A549 (cell line): ENCODE results near the gene ANTKMT.

ENCODE experiments used
- CHD2 ChIP-seq: fragments of 150-350 bp; IDR thresholded peaks from 2 replicates; pipeline ENCODE4 v1.6.1; 2014; ENCODE audit warnings: low read length; ENCODE audit not compliant: partially characterized antibody
- CTCF ChIP-seq: fragments of >200 bp; sonication (Bioruptor Twin); formaldehyde crosslinking; IDR thresholded peaks from 3 replicates; pipeline ENCODE4 v1.5.1; 2016
- EP300 ChIP-seq, 2 experiments: fragments of >200 bp; sonication (Bioruptor Twin); formaldehyde crosslinking; IDR thresholded peaks; 2 replicates in 1 of 2; 3 replicates in 1 of 2; pipeline ENCODE4 v1.6.1; 2016 to 2017
- HOXA7 ChIP-seq: fragments of 250-450 bp; sonication (Bioruptor Pico); IDR thresholded peaks from 2 replicates; pipeline ENCODE4 v1.5.0; 2020; ENCODE audit warnings: mild to moderate bottlenecking, moderate library complexity
- RAD21 ChIP-seq, 2 experiments: fragments of >200 bp in 1 of 2; sonication (Bioruptor Twin) in 1 of 2; formaldehyde crosslinking in 1 of 2; IDR thresholded peaks in 1 of 2; conservative IDR thresholded peaks in 1 of 2; 2 replicates in 1 of 2; 3 replicates in 1 of 2; pipeline ENCODE4 v1.6.1; 2012 to 2018; ENCODE audit warnings: inconsistent platforms in 1 of 2
- TF ChIP-seq, protein P1 (sequence below): fragments of 200-600 bp; sonication (generic); IDR thresholded peaks from 2 replicates; pipeline ENCODE4 v1.6.1; 2016; ENCODE audit warnings: antibody characterized with exemption, mild to moderate bottlenecking, moderate library complexity

GRCh38 chr16:728131-728889 is 7.4 kb downstream of the ANTKMT start:
- TF ChIP-seq, protein P1, sequence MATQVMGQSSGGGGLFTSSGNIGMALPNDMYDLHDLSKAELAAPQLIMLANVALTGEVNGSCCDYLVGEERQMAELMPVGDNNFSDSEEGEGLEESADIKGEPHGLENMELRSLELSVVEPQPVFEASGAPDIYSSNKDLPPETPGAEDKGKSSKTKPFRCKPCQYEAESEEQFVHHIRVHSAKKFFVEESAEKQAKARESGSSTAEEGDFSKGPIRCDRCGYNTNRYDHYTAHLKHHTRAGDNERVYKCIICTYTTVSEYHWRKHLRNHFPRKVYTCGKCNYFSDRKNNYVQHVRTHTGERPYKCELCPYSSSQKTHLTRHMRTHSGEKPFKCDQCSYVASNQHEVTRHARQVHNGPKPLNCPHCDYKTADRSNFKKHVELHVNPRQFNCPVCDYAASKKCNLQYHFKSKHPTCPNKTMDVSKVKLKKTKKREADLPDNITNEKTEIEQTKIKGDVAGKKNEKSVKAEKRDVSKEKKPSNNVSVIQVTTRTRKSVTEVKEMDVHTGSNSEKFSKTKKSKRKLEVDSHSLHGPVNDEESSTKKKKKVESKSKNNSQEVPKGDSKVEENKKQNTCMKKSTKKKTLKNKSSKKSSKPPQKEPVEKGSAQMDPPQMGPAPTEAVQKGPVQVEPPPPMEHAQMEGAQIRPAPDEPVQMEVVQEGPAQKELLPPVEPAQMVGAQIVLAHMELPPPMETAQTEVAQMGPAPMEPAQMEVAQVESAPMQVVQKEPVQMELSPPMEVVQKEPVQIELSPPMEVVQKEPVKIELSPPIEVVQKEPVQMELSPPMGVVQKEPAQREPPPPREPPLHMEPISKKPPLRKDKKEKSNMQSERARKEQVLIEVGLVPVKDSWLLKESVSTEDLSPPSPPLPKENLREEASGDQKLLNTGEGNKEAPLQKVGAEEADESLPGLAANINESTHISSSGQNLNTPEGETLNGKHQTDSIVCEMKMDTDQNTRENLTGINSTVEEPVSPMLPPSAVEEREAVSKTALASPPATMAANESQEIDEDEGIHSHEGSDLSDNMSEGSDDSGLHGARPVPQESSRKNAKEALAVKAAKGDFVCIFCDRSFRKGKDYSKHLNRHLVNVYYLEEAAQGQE: no peak
- TF ChIP-seq CTCF (no peak), RAD21 (conservative IDR thresholded peaks at IDR 0.05 in 1 of 2, IDR thresholded peaks at IDR 0.05 in 1 of 2) (no peak), EP300 (IDR thresholded peaks at IDR 0.05) (no peak), CHD2 (no peak), HOXA7 (CRISPR knock-in tag) (no peak)
